ENCODE measurements around the gene CAVIN4. TPM values are rescaled to one million over a fixed set of nuclear protein-coding genes. Genes with fewer than 3 reads are reported as not detected.
A peak's percentile ranks its signal among the peaks of the same experiment; 100 is the strongest.

Gene CAVIN4
- total and polyA plus RNA-seq, 2 of the 13 experiments (the other 11 are each of a cell fraction or from before 2014, with no cell fraction given) = 0.54 to 1.00 TPM

DNA sequence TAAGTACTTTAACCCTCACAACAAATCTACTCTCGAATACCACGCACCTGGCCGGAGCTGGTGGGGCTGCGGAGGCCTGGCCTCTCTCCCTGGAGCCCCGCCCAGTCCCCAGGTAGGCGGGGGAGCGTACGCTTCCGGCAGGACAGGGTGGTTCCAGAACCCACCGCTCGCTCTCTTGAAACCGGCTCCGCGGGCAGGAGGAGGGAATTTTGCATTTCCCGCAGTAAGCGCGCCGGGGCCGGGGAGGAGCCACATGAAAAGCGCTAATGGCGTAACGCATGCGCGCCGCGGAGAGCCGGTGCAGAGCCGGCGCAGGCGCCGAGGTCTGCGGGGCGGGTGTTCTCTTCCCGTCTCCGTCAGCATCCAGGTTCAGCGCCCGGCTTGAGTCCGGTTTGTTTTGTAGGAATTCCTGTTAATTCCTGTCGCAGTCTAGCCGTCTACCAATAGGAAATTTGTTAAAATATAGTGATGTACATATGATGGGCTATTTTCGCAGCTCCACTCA lies 20.8 kb downstream of the CAVIN4 start (continued):
- TF ChIP-seq, protein P1, sequence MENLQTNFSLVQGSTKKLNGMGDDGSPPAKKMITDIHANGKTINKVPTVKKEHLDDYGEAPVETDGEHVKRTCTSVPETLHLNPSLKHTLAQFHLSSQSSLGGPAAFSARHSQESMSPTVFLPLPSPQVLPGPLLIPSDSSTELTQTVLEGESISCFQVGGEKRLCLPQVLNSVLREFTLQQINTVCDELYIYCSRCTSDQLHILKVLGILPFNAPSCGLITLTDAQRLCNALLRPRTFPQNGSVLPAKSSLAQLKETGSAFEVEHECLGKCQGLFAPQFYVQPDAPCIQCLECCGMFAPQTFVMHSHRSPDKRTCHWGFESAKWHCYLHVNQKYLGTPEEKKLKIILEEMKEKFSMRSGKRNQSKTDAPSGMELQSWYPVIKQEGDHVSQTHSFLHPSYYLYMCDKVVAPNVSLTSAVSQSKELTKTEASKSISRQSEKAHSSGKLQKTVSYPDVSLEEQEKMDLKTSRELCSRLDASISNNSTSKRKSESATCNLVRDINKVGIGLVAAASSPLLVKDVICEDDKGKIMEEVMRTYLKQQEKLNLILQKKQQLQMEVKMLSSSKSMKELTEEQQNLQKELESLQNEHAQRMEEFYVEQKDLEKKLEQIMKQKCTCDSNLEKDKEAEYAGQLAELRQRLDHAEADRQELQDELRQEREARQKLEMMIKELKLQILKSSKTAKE (CRISPR knock-in tag; IDR thresholded peaks at IDR 0.05; ENCODE audit: borderline replicate concordance) = no peak
- no peak for TF ChIP-seq ZMYM2 (CRISPR knock-in tag; IDR thresholded peaks at IDR 0.05)
- TF ChIP-seq, protein P2, sequence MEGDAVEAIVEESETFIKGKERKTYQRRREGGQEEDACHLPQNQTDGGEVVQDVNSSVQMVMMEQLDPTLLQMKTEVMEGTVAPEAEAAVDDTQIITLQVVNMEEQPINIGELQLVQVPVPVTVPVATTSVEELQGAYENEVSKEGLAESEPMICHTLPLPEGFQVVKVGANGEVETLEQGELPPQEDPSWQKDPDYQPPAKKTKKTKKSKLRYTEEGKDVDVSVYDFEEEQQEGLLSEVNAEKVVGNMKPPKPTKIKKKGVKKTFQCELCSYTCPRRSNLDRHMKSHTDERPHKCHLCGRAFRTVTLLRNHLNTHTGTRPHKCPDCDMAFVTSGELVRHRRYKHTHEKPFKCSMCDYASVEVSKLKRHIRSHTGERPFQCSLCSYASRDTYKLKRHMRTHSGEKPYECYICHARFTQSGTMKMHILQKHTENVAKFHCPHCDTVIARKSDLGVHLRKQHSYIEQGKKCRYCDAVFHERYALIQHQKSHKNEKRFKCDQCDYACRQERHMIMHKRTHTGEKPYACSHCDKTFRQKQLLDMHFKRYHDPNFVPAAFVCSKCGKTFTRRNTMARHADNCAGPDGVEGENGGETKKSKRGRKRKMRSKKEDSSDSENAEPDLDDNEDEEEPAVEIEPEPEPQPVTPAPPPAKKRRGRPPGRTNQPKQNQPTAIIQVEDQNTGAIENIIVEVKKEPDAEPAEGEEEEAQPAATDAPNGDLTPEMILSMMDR (CRISPR knock-in tag; IDR thresholded peaks at IDR 0.05) = no peak
- TF ChIP-seq ZMAT3 (CRISPR knock-in tag; conservative IDR thresholded peaks at IDR 0.05) = no peak; the same call in 1 of the 2 replicates
- TF ChIP-seq GATAD1 (CRISPR knock-in tag; IDR thresholded peaks at IDR 0.05) = no peak
- TF ChIP-seq KAT8 (CRISPR knock-in tag; IDR thresholded peaks at IDR 0.05) = peak; percentile 70
- TF ChIP-seq ISL2 (CRISPR knock-in tag; IDR thresholded peaks at IDR 0.05) = no peak
- TF ChIP-seq, protein P3, sequence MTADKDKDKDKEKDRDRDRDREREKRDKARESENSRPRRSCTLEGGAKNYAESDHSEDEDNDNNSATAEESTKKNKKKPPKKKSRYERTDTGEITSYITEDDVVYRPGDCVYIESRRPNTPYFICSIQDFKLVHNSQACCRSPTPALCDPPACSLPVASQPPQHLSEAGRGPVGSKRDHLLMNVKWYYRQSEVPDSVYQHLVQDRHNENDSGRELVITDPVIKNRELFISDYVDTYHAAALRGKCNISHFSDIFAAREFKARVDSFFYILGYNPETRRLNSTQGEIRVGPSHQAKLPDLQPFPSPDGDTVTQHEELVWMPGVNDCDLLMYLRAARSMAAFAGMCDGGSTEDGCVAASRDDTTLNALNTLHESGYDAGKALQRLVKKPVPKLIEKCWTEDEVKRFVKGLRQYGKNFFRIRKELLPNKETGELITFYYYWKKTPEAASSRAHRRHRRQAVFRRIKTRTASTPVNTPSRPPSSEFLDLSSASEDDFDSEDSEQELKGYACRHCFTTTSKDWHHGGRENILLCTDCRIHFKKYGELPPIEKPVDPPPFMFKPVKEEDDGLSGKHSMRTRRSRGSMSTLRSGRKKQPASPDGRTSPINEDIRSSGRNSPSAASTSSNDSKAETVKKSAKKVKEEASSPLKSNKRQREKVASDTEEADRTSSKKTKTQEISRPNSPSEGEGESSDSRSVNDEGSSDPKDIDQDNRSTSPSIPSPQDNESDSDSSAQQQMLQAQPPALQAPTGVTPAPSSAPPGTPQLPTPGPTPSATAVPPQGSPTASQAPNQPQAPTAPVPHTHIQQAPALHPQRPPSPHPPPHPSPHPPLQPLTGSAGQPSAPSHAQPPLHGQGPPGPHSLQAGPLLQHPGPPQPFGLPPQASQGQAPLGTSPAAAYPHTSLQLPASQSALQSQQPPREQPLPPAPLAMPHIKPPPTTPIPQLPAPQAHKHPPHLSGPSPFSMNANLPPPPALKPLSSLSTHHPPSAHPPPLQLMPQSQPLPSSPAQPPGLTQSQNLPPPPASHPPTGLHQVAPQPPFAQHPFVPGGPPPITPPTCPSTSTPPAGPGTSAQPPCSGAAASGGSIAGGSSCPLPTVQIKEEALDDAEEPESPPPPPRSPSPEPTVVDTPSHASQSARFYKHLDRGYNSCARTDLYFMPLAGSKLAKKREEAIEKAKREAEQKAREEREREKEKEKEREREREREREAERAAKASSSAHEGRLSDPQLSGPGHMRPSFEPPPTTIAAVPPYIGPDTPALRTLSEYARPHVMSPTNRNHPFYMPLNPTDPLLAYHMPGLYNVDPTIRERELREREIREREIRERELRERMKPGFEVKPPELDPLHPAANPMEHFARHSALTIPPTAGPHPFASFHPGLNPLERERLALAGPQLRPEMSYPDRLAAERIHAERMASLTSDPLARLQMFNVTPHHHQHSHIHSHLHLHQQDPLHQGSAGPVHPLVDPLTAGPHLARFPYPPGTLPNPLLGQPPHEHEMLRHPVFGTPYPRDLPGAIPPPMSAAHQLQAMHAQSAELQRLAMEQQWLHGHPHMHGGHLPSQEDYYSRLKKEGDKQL (CRISPR knock-in tag; IDR thresholded peaks at IDR 0.05; ENCODE audit: low read depth) = no peak
- TF ChIP-seq FOSL2 (CRISPR knock-in tag; IDR thresholded peaks at IDR 0.05) = no peak
- TF ChIP-seq, protein P4, sequence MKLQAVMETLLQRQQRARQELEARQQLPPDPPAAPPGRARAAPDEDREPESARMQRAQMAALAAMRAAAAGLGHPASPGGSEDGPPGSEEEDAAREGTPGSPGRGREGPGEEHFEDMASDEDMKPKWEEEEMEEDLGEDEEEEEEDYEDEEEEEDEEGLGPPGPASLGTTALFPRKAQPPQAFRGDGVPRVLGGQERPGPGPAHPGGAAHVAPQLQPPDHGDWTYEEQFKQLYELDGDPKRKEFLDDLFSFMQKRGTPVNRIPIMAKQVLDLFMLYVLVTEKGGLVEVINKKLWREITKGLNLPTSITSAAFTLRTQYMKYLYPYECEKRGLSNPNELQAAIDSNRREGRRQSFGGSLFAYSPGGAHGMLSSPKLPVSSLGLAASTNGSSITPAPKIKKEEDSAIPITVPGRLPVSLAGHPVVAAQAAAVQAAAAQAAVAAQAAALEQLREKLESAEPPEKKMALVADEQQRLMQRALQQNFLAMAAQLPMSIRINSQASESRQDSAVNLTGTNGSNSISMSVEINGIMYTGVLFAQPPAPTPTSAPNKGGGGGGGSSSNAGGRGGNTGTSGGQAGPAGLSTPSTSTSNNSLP (IDR thresholded peaks at IDR 0.05; ENCODE audit: low read depth, low read length) = no peak
- peak; percentile 29; the same call in 1 of the 3 replicates for TF ChIP-seq MXI1 (IDR thresholded peaks at IDR 0.05; ENCODE audit: borderline replicate concordance, low read depth, low read length)
- TF ChIP-seq, protein P5, sequence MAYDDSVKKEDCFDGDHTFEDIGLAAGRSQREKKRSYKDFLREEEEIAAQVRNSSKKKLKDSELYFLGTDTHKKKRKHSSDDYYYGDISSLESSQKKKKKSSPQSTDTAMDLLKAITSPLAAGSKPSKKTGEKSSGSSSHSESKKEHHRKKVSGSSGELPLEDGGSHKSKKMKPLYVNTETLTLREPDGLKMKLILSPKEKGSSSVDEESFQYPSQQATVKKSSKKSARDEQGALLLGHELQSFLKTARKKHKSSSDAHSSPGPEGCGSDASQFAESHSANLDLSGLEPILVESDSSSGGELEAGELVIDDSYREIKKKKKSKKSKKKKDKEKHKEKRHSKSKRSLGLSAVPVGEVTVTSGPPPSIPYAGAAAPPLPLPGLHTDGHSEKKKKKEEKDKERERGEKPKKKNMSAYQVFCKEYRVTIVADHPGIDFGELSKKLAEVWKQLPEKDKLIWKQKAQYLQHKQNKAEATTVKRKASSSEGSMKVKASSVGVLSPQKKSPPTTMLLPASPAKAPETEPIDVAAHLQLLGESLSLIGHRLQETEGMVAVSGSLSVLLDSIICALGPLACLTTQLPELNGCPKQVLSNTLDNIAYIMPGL (CRISPR knock-in tag; IDR thresholded peaks at IDR 0.05; ENCODE audit: borderline replicate concordance in 1 of 2, low read depth in 1 of 2) = no peak

Data from HepG2 (cell line).